ENCODE data around the gene LRMDA. TPM values are rescaled to one million over a fixed set of nuclear protein-coding genes. Genes with fewer than 3 reads are reported as not detected.
"Not testable (repeated sequence)": the region's sequence is repeated elsewhere in the genome, so short reads cannot be mapped to it uniquely, and the experiment has no call there.

LRMDA gene
- total RNA-seq, 4 donors from 2014 or later, result 12.0 to 15.9 (median 13.9) TPM

DNA sequence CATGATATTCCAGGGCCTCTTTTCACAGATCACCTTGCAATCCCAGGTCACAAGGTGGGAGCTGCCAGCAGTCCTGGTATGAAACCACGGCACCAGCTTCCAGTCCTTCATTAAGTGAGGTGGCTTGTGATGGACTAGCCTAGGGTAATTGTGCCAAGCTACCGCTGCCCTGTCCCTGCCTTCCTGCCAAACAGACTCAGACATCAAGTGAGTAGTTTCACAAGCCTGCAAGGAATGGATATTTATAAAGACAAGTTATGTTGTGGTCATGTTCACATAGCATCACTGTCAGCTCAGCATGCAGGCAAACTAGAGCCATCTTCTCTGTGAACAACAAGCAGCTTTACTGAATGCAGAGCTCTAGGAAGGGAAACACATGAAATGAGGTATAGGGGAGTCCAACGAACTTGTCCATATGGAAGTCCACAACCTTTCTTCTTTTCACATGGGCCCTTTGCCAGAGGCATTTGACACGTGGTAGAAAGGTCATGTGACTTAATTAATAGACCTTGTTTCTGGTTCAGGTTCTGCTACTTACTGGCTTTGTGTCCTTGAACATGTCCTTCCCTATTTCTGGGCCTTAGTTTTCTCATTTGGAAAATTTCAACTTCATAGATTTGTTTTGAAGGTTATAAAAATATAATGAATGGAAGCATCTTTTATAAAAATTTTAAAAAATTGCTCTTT, 1145.0 kb downstream of the LRMDA start:
- ATAC-seq (ENCODE audit: low FRiP score) (no peak), DNase-seq (ENCODE audit: low spot score) (no peak)
- TF ChIP-seq, protein P1, sequence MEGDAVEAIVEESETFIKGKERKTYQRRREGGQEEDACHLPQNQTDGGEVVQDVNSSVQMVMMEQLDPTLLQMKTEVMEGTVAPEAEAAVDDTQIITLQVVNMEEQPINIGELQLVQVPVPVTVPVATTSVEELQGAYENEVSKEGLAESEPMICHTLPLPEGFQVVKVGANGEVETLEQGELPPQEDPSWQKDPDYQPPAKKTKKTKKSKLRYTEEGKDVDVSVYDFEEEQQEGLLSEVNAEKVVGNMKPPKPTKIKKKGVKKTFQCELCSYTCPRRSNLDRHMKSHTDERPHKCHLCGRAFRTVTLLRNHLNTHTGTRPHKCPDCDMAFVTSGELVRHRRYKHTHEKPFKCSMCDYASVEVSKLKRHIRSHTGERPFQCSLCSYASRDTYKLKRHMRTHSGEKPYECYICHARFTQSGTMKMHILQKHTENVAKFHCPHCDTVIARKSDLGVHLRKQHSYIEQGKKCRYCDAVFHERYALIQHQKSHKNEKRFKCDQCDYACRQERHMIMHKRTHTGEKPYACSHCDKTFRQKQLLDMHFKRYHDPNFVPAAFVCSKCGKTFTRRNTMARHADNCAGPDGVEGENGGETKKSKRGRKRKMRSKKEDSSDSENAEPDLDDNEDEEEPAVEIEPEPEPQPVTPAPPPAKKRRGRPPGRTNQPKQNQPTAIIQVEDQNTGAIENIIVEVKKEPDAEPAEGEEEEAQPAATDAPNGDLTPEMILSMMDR (IDR thresholded peaks at IDR 0.05), result no peak

DNA sequence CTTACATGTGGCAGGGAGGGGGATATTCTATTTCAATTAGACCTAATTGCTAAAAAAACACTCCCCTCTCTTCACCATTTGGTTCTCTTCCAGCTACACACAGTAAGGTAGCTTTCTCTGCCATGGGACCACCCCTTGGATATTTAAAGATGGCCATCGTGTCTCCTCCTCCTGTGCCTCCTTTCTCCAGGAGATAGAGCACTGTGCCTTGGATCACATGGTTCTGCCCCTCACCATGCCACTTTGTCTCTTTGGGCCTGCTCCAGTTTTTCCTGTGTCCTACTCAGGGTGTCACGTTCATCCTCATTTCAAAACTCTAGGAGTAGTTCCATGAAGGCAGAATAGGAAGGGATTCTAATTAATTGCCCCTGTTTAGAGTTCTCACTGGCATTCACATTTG, 1146.0 kb downstream of the LRMDA start:
- ATAC-seq (ENCODE audit: low FRiP score), result no peak
- no peak for DNase-seq (ENCODE audit: low spot score)
- TF ChIP-seq, protein P1 (IDR thresholded peaks at IDR 0.05), result no peak

DNA sequence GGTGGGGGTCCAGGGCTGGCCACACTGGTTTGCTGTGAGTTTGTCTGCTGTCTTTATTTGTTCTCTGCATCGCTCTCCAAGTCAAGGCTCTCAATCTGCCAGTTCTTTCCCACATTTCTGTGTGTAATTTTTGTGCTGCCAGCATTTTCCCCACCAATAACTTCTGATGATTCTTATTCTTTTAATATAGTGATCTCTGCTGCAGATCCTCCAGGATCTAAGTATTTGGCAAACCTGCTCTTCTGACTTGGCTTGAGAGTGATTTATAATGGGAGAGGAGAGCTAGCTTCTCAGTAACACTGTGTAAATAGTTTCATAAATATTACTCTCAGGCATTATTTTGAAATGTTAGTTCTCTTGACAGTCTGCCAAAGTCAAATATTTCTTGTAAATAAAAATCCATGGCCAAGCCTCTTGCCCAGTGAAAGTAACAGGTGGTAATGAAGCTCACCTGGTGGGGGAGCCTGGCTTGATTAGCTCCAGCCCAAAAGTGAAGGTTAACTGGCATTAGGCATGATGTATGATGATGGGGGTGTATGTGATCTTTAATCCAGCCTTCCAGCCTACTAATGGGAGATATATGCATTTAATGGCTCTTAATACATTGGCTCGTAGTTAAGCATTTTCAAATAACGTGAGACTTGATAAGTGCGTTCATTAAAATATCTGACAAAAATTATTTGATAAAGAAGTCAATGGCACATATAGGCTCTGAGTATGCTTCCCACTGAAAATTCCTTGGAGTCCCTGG, 1150.3 kb downstream of the LRMDA start:
- DNase-seq (ENCODE audit: low spot score), result no peak
- ATAC-seq (ENCODE audit: low FRiP score), result peak; percentile 37
- TF ChIP-seq, protein P1 (IDR thresholded peaks at IDR 0.05), result no peak

DNA sequence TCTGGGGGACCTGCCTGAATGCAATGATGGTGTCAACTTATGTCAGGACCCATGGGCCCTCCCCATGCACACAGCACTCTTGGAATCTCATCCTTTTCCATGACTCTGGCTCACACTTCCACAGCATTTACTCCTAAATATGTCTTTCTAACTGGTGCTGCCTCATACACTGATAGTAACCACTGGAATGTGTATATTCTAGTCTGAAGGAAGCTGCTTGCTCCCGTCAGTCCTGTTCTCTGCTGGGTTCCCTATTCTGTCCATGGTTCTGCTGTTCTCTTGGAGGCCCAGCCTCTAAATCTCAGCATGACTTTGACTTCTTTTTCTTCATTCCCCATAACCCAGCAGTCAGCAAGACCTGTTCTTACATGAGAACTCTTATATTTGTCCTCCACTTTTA, 1151.1 kb downstream of the LRMDA start:
- DNase-seq (ENCODE audit: low spot score) (no peak), ATAC-seq (ENCODE audit: low FRiP score) (no peak)
- TF ChIP-seq, protein P1 (IDR thresholded peaks at IDR 0.05), result no peak

DNA sequence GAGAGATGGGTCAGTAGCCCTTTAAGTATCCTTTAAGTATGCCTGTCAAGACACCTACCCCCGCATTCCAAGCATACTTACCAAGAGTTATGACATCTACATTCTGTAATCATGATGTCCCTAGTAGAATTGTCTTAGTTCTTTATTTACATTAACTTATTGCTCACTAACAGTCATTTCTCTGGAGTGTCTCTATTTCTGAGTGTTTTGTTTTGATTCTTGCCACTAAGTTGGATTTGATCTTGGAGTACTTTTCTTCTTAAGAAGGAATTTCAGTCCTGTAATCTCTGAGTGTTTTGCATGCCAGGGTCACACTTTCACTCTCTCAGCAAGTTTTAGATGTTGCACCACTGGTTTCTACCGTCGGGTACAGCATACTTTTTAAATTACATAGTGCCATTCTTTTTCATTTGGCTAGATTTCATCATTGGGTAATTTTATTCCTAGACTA, 1152.3 kb downstream of the LRMDA start:
- TF ChIP-seq, protein P1 (IDR thresholded peaks at IDR 0.05), result no peak
- DNase-seq (ENCODE audit: low spot score) (no peak), ATAC-seq (ENCODE audit: low FRiP score) (peak; percentile 32)

DNA sequence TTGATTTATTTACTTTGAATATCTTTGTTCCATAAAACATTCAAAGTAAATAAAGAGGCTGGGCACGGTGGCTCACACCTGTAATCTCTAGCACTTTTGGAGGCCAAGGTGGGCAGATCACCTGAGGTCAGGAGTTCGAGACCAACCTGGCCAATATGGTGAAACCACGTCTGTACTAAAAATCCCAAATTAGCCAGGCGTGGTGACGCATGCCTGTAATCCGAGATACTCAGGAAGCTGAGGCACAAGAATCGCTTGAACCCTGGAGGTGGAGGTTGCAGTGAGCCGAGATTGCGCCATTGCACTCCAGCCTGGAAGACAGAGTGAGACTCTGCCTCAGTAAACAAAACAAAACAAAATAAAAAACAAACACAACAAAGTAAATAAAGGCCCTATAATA, 1153.0 kb downstream of the LRMDA start:
- DNase-seq (ENCODE audit: low spot score); ATAC-seq (ENCODE audit: low FRiP score): not testable (repeated sequence)

Small RNAs within 50 kb of the gene (small RNA-seq; reads per million reads assigned to genes)
- gene MIR606 (not detected), gene RN7SL518P (not detected), gene RNU6-673P (not detected)

Other genes starting within 250 kb of the LRMDA start
- gene VDAC2, start 220.8 kb upstream of the LRMDA start, total RNA-seq, result 100 to 1,000 TPM; 111 to 143 (median 131) TPM
- gene COMTD1, start 195.7 kb upstream of the LRMDA start, total RNA-seq, result 10 to 100 TPM; 16.1 to 30.6 (median 24.3) TPM
- gene ZNF503, start 29.9 kb upstream of the LRMDA start, total RNA-seq, result 10 to 100 TPM in 2 of 4 donors, 1 to 10 TPM in 2; 8.0 to 19.8 (median 11.2) TPM

Data from omental fat pad (tissue), 4 donors.